SKM-1 treated with dmso at 0.1 percent for 144 hours (cell line): ENCODE data around the gene ISCU.

Experiments
- DNase-seq: peaks from one replicate; lab custom pipeline; 2025; ENCODE audit not compliant: unreplicated experiment; lab: John Stamatoyannopoulos, UW

ISCU gene

DNA sequence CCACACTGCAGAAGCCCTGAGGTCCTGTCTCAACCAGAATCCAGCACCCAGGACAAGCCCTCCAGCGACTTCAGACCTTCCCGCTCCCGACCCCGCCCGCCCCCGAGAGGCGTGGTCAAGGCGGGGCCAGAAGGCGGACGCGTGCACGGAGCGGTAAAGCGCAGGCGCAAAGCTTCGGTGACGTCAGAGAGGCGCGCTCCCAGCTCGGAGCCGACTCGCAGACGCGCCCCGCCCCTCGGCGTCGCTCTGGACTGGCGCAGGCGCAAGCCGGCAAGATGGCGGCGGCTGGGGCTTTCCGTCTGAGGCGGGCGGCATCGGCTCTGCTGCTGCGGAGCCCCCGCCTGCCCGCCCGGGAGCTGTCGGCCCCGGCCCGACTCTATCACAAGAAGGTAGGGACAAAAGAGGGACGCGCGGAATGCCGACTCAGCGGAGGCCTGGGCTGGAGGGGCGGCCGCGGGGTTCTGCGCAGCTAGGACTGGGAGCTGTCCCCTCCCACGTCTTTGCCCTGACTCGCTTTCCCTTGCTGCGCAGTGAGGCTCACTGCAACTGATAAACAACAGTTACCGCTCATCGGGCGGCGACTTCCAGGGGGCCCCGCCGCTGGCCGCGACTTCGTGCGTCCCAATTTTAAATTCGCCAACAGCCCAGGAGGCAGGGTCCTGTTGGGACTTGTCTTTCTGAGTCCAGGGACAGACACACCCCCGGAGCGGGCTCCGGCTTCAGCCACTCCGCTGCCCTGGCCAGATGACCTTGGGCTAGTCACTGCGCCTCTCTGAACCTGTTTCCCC lies at the start of gene ISCU:
Gene ISCU (plus strand): TSS at position 249 of the 788 bp plus-strand sequence. CDS start 27 bp downstream, at position 276.
- DNase-seq, result peak; percentile 69

DNA sequence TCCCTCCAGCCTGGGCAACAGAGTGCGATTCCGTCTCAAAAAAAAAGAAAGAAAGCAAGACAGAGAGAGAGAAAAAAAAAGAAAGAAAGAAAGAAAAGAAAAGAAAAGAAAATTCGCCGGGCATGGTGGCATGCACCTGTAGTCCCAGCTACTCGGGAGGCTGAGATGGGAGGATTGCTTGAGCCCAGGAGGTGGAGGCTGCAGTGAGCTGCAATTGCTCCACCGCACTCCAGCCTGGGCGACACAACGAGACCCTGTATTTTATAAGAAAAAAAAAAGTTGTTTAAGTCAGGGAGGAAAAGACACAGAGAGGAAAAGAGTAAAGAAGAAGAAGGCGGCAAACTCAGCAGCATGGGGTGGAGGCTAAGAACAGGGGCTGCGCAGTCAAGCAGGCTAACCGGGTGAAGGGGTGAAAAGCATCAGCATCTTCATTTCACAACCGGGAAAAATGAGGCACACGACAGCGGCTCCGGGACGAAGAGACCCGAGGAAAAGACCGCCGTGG lies 47.9 kb upstream of the ISCU start:
- no peak for DNase-seq

DNA sequence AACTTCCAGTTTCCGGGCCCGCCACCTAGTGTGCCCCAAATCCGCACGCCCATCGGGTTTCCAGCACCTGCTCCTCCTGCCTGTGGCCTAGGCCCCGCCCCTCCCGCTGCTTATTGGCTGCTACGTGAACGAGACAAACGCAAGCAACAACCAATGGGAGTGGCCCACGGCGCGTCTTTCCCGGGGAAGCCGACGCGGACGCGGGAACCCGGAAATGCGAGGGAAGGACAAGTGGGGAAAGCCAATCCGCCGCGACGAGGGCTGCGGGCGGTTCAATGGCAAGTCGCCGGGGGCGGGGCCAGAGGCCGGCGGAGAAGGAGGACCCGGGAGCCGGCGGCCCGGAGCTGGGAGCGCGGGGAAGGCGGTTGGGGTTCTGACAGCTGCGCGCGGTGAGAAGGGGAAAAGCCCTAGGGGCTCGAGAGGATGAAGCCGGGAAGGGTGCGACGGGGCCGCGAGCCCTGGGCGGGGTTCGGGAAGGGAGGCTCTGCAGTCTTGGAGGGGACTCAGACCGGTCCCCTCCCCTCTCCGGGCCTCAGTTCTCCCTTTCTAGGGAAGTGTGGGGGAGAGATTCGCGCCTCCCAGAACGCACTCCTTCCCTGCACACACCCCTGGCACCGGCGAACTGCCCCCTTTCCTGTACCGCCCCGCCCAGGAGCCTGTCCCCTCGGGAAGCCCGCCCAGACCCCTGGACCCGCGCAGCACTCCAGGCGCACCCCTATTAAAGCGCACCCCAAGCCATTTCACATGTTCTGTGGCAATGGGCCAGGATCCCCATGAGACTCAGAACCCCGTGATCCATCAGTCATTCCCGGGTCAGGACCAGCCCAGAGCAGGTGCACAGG lies 47.2 kb upstream of the ISCU start, which contains the start of gene FICD:
Gene FICD (plus strand): TSS at position 305 of the 842 bp plus-strand sequence. CDS start 1,696 bp downstream, outside the sequence.
- DNase-seq, result peak; percentile 75

DNA sequence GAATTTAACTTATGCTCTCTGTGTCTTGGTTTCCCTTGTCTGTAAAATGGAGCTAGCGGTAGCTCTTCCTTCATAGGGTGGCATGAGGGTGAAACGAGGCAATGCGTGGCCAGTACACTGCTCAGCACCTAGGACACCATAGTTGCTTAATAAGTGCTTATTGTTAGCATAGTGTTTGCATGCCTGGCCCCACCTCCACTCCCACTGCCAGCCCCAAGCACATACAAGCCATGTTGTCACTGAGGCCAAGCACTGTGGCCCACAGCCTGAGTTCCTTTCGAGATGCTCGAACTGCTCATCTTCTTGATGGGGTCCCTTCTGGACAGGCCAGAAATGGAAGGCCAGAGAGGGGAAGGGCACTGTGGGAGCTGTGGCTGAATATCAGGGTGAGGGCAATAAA lies 46.5 kb upstream of the ISCU start:
- no peak for DNase-seq

DNA sequence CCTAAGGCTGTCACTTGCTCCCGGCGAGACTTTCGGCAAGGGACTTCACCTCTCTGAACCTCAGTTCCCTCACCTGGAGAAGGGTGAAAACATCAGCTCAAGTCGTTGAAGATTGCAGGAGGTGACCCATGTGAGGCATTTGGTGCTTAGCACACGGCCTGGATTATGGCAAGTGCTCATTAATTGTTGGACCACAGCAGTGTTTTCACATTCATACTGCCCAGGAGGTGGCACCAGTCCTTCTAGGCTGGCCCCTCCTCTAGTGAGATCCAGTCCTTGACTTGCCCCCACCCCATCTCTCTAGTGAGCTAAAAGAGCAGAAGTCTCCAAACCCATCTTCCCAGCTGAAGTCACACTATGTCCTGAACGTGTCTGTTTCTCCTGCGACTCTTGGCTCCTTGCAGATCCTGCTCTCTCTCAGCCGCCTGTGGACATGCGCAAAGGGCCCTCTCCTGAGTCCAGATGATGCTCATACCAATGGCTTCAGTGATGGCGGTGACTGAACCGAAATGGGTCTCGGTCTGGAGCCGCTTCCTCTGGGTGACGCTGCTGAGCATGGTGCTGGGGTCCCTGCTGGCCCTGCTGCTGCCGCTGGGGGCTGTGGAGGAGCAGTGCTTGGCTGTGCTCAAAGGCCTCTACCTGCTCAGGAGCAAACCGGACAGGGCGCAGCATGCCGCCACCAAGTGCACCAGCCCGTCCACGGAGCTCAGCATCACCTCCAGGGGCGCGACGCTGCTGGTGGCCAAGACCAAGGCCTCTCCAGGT lies 45.7 kb upstream of the ISCU start:
- no peak for DNase-seq

DNA sequence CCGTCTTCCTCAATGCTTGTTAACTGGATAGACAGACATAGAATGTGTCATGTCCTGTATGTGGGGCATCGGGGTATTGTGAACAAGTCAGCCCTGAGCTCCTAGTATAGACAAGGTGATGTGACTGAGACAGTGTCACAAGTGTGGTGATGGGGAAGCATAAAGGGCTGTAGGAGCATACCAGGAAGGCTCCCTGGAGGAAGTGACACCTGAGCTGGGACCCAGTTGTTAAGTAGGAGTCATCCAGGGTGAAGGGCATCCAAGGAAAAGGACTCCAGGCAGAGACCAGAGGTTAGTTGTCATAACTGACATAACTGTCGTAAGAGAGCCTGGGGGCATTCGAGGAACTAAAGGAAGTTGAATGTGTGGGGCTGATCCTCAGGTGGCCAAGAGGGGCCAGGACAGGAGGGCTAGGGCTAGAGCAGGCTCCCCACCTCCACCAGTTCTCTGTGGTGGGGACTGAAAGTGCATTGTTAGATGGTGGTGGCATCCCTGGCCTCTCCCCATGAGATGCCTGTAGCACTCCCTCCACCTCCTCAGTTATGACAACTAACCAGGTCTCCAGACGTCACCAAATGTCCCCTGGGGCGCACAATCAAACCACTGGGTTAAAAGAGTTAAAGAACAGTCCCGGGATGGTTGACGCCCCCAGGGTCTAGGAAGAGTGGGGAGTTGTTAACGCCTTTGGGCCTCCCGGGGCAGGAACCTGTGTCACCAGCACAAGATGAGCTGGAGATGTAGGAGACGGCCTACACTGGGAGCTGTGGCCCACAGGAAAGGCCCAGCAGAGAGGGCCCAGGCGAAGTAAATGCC lies 44.9 kb upstream of the ISCU start:
- no peak for DNase-seq

DNA sequence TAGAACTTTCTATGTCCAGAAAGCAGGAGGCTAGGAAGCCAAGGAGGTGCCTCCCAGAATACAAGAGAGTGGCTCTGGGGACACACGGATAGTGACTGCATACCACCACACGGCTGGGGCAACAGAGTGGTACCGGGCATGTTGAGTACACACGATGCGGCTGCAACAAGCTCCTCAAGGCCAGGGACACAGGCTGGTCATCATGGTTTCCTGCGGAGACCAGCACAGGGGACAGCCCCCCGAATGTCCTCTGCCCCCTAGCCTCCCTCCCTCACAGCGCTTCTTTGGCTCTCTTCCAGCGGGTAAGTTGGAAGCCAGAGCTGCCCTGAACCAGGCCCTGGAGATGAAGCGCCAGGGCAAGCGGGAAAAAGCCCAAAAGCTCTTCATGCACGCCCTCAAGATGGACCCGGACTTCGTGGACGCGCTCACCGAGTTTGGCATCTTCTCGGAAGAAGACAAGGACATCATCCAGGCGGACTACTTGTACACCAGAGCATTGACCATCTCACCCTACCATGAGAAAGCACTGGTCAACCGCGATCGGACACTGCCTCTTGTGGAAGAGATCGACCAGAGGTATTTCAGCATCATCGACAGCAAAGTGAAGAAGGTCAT lies 44.2 kb upstream of the ISCU start:
- DNase-seq, result no peak

DNA sequence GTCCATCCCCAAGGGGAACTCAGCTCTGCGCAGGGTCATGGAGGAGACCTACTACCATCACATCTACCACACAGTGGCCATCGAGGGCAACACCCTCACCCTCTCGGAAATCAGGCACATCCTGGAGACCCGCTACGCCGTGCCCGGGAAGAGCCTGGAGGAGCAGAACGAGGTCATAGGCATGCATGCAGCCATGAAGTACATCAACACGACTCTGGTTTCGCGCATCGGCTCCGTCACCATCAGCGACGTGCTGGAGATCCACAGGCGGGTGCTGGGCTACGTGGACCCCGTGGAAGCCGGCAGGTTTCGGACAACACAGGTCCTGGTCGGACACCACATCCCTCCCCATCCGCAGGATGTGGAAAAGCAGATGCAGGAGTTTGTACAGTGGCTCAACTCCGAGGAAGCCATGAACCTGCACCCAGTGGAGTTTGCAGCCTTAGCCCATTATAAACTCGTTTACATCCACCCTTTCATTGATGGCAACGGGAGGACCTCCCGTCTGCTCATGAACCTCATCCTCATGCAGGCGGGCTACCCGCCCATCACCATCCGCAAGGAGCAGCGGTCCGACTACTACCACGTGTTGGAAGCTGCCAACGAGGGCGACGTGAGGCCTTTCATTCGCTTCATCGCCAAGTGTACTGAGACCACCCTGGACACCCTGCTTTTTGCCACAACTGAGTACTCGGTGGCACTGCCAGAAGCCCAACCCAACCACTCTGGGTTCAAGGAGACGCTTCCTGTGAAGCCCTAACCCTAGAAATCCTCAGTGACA lies 43.5 kb upstream of the ISCU start:
- DNase-seq, result no peak

DNA sequence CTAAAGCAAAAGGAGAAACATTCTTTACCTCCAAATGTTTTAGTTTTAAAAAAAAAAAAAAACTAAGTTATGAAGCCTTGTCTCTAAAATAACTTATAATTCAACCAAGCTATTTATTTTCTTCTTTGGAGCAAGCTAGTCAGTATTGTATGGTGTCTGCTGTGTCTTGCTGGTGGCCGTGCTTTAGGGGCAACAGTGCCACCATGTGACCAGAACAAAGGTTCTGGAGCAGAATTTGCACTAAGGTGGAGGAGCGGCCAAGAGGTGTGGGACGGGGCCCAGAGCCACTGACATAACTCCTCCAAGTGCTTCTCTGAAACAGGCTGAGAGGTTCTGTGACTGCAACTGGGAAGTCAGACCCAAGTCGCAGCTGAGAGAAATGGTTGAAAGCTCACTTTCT lies 42.8 kb upstream of the ISCU start:
- no peak for DNase-seq

DNA sequence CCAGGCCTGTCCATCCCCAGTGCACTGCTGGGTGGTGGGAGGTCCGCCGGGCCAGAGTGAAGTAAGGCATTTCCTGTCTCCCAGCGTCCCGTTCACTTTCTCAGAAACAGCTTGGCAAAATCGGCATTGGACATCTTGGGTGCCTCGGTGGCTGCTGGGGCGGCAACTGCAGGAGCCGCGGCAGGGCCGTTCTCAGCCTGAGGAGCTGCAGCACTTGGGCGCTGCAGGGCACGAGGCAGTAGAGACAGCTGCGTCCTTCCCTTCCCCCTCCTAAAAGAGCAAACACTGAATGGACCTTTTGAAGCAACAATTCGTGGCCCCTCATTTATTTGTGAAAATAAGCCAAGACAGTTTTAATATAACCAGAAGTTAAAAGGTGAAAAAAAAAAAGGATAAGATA lies 39.0 kb upstream of the ISCU start:
- no peak for DNase-seq

DNA sequence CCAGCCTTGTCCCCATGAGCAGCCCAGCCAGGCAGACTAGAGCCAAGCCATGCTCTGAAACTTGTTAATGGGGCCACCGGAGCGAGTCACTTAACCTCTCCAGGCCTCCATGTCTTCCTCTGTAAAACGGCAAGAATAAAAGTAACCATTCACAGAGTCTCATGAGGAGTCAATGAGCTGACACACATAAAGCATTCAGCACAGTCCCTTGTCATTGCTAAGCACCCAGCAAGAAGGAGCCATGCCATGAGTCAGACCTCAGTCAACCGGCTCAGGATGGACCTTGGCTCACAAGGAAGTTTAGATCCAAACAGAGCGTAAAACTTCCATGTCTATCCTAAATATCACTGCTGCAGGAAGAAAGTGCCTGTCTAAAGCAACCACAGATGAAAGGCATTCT lies 36.7 kb upstream of the ISCU start:
- DNase-seq, result no peak

DNA sequence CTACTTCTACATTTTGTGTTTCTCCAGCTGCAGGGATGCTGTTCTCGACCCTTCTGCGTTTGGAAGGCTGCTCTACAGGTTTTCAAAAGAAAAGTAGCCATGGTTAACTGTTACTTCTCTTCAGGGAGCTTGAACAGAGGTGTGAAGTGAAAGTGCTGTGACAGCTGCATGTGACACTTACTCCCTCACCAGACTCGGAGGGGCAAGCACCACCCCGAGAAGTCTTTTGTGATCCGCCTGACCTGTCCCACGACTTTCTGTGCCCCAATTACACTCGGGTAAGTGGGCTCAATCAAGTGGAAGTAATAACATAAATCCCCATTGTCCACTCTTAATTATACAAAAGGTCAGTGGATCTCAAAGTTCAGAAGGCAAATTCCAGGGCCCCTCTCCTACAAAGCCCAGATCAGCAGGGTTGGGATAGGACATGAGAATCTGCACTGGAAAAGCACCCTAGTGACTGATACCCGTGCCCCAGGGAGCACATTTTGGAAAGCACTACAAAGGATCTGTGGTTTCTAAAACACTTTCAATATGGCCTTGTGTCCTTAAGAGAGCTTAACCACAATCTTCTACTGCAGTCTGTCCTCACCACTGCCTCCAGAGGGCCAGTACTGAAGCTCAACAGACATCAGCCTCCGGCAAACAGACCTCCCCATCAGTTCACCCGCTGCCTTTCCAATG lies 35.8 kb upstream of the ISCU start:
- DNase-seq, result no peak

DNA sequence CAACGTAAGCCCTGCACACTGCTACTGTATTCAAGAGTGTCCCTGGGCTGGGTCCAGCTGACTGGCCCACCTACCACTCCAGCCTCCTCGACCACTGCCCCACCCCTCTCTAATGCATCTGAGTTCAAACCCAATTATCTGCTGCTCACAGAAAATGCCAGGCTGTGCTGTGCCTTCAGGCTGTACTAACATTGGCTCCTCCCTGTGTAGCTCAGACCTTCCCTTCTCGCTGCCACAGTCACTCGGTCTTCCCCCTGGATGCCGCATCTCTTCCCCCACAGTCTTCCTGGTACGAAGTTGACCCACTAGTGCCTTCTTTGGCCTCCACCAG lies 35.3 kb upstream of the ISCU start:
- DNase-seq, result no peak

DNA sequence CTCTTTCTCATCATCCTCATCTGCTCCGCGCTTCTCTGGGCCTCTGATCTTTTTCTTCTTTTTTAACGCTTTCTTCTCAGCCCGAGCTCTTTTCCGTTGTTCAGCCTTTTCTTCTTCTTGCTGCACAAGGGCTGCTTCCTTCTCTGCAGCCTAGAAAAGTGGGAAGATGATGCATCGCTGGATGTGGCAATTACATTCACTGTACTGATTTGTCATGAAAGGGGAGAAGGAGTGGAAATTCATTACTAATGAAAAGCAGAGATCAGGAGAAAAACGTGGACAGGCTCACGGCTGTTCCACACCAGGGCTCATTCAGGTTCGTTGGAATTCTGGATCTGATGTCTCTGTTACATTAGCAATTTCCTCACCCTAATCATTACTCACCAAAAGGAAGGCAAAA lies 32.2 kb upstream of the ISCU start:
- DNase-seq, result no peak

DNA sequence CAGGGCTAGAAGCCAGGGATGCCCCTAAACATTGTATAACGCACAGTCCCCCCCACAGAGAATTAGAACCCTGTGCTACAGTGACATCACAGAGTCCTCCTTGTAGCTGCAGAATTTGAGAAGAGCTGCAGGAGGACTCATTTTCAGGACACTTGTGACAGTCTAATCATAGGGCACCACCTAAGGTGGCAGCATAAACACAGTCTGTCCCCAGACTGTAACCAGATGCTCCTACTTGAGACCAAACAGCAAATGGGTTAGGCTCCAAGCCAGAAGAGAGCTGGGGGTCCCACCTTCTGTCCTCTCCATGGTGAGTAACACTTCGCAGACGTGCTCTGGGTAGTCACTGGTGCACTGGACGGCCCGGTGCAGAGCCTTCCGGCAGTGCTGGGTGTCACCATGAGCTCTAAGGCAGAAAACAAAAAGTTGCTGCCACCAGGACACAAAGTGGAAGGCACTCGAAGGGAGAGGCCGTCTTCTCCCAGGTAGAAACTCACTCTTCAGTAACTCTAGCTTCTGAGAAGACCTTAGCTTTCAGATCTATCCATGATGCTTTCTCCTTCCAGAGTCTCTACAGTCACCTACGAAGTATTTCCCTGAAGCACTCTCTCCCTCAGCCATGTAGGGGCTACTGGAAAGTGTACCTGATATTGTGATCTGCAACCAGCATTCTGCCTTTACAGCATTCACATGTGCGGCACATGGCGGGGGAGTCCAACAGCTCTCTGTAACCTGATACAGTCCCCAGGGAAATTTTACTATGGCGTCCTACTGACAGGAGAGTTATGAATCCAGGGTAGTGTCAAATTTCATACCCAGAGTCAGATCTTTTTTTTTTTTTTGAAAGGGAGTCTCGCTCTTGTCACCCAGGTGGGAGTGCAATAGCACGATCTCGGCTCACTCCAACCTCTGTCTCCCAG lies 30.2 kb upstream of the ISCU start:
- no peak for DNase-seq

DNA sequence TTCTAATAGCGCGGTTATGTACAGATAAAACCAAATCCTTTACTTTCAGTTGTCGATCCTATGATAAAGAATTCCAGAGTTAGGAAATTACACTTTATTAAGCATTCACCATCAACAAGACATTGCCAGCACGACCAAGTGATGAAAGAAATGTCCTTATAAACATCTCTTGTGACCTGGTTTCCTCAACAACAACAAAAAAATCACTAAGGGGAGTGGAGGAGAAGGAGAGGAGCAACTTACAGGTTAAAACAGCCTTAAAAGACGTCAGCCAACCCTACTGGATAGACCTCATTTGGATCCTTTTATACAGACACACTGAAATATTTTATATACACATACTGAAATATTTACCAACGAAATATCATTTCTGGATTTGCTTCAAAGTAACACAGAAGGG lies 24.2 kb upstream of the ISCU start:
- DNase-seq, result no peak

DNA sequence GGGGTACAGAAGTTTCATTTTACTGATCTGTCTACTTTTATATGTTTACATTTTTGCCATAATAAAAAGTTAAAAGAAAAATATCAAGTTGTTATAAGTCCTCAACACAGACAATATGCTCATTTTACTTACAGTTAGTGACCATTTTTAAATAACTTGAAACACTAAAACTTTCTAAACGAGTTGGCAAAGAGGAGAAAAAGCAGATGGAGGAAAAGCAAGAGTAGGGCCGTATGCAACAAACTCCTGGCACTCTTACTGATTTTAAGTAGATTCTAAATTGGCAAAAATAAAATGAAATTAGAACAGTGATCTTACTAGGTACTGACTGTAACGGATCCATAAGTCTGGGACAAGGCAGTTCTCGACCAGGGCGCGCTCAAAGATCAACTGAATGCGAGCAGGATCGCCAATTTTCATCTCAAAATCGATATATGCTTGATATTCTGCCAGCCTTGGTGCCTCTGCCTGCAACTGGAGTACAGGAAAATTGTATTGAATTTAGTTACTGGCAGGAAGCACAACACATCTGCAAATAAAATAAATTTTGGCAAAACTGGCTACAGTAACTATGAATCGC lies 23.7 kb upstream of the ISCU start:
- DNase-seq, result no peak
